C4-2B (cell line): ENCODE data around the gene CLCN3.

Source experiments
- ZFX ChIP-seq: fragments of 450-650 bp; IDR thresholded peaks from 2 replicates; pipeline ENCODE4 v1.6.1; 2017
- TF ChIP-seq, protein P1 (sequence below): fragments of 450-650 bp; conservative IDR thresholded peaks from 2 replicates; pipeline ENCODE4 v1.5.1; 2017; ENCODE audit warnings: mild to moderate bottlenecking

DNA sequence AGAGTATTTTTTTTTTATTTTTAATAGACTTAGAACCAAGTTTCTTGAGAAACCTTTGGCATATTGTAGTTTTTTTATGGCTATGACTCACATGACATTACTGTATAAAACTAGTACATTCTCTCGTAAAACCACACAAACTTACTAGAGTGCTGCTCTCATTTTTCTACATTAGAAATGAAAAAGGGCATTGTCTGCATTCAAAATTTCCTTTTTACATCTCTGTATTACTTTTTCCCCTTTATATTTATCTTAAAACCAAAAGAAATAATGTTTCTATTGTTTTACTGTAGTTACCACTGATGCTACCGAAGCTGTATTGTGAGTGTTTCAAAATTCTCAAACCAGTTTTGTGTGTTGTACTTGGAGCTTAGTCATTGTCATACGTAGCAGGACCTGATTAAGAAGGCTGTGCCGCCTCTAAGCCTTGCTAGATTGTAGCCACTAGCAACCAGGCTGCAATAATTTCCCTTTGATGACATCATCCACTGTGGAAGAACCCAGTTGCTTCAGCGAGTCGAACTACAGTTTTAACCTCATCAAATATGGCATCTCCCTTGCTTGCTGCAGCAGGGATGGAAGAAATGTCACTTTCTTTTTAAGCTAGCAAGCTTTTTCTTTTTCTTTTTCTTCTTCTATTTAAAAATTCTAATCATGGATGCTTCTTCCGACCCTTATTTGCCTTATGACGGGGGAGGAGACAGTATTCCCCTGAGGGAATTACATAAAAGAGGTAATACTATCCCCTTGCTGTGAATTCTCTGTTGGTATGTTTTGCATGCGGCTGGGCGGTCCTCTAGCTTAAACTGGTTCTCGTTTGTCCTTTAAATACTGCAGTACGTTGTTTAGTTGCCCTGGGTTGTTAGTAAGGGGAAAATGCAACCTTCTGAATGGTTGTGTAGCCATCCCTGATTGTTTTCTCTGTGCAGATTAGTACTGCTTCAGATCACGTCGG lies 39.6 kb downstream of the CLCN3 start:
- TF ChIP-seq, protein P1, sequence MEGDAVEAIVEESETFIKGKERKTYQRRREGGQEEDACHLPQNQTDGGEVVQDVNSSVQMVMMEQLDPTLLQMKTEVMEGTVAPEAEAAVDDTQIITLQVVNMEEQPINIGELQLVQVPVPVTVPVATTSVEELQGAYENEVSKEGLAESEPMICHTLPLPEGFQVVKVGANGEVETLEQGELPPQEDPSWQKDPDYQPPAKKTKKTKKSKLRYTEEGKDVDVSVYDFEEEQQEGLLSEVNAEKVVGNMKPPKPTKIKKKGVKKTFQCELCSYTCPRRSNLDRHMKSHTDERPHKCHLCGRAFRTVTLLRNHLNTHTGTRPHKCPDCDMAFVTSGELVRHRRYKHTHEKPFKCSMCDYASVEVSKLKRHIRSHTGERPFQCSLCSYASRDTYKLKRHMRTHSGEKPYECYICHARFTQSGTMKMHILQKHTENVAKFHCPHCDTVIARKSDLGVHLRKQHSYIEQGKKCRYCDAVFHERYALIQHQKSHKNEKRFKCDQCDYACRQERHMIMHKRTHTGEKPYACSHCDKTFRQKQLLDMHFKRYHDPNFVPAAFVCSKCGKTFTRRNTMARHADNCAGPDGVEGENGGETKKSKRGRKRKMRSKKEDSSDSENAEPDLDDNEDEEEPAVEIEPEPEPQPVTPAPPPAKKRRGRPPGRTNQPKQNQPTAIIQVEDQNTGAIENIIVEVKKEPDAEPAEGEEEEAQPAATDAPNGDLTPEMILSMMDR: no peak
- TF ChIP-seq ZFX: no peak
